Fibroblast of lung (primary cell): ENCODE results near the gene G6PC2. TPM values are rescaled to one million over a fixed set of nuclear protein-coding genes. Genes with fewer than 3 reads are reported as not detected.
"Not testable (repeated sequence)": the region's sequence is repeated elsewhere in the genome, so short reads cannot be mapped to it uniquely, and the experiment has no call there.

ENCODE experiments used
- DNase-seq, 2 donors: peaks; one replicate each; pipeline versions ENCODE4 v3.0.0 to v3.0.0-alpha.2; 2010; ENCODE audit warnings: low read depth in 2 of 2
- H2AFZ ChIP-seq: 2 replicates; pipeline ENCODE4 v1.5.1; 2012; ENCODE audit warnings: low read length, control low read depth, inconsistent platforms
- H3K27ac ChIP-seq: 2 replicates; pipeline ENCODE4 v1.5.1; 2011; ENCODE audit warnings: low read length, control low read depth; ENCODE audit not compliant: insufficient read depth
- H3K27me3 ChIP-seq: 2 replicates; pipeline ENCODE4 v1.5.1; 2011; ENCODE audit warnings: mild to moderate bottlenecking, low read length; ENCODE audit not compliant: control insufficient read depth, insufficient read depth
- H3K36me3 ChIP-seq: 2 replicates; pipeline ENCODE4 v1.5.1; 2011; ENCODE audit warnings: low read length; ENCODE audit not compliant: control insufficient read depth, insufficient read depth
- H3K4me1 ChIP-seq: 2 replicates; pipeline ENCODE4 v1.5.1; 2011; ENCODE audit warnings: low read length; ENCODE audit not compliant: control insufficient read depth, insufficient read depth; ENCODE audit errors: extremely low read depth
- H3K4me2 ChIP-seq: 2 replicates; pipeline ENCODE4 v1.5.1; 2011; ENCODE audit warnings: low read length, control low read depth; ENCODE audit not compliant: insufficient read depth; ENCODE audit errors: extremely low read depth
- H3K4me3 ChIP-seq, 4 experiments: fragments of 200-600 bp in 1 of 4; sonication (generic) in 1 of 4; replicated peaks in 1 of 4; 2 replicates each; pipeline ENCODE4 v1.5.1; 2011 to 2016; ENCODE audit warnings: low read length in 4 of 4, low read depth in 3 of 4, mild to moderate bottlenecking in 3 of 4, control low read depth in 2 of 4, inconsistent platforms in 1 of 4, mixed read lengths in 1 of 4; ENCODE audit not compliant: insufficient read depth in 1 of 4; ENCODE audit errors: control extremely low read depth in 1 of 4
- H3K79me2 ChIP-seq: 2 replicates; pipeline ENCODE4 v1.5.1; 2012; ENCODE audit warnings: mild to moderate bottlenecking, low read length, inconsistent platforms; ENCODE audit not compliant: control insufficient read depth, insufficient read depth
- H3K9ac ChIP-seq: 2 replicates; pipeline ENCODE4 v1.5.1; 2011; ENCODE audit warnings: mild to moderate bottlenecking, low read length, control low read depth; ENCODE audit not compliant: insufficient read depth
- H3K9me3 ChIP-seq: 2 replicates; pipeline ENCODE4 v1.5.1; 2012; ENCODE audit warnings: low read depth, low read length; ENCODE audit not compliant: control insufficient read depth, insufficient read depth
- H4K20me1 ChIP-seq: 2 replicates; pipeline ENCODE4 v1.5.1; 2011; ENCODE audit warnings: low read length; ENCODE audit not compliant: control insufficient read depth, insufficient read depth; ENCODE audit errors: extremely low read depth
- EZH2 ChIP-seq: IDR thresholded peaks from 2 replicates; pipeline ENCODE4 v1.5.1; 2012; ENCODE audit warnings: low read length, control low read depth, mild to moderate bottlenecking; ENCODE audit errors: missing control alignments
- polyA plus RNA-seq, 2 donors: library from polyadenylated mRNA; depleted of rRNA in 1 of 2; stranded (reverse) in 1 of 2; unstranded in 1 of 2; fragments of >200 nt; gene quantifications; 2 replicates each; pipeline ENCODE4 v1.2.1, GENCODE V29; 2011 to 2012; ENCODE audit warnings: missing spikeins in 1 of 2
- total RNA-seq: library from RNA; depleted of rRNA; stranded (reverse); fragments of >200 nt; gene quantifications from 2 replicates; pipeline ENCODE4 v1.2.1, GENCODE V29; 2014
- TF ChIP-seq, protein P1 (sequence below), 2 donors: IDR thresholded peaks in 1 of 2; conservative IDR thresholded peaks in 1 of 2; 1 replicate in 1 of 2; 2 replicates in 1 of 2; pipeline ENCODE4 v1.5.1; 2011 to 2012; ENCODE audit warnings: low read length in 2 of 2, control low read depth in 1 of 2, inconsistent platforms in 1 of 2, low read depth in 1 of 2, mild to moderate bottlenecking in 1 of 2

G6PC2 gene
- total and polyA plus RNA-seq, 2 donors (not counting 1 experiment from before 2014, with no cell fraction given): not detected

DNA sequence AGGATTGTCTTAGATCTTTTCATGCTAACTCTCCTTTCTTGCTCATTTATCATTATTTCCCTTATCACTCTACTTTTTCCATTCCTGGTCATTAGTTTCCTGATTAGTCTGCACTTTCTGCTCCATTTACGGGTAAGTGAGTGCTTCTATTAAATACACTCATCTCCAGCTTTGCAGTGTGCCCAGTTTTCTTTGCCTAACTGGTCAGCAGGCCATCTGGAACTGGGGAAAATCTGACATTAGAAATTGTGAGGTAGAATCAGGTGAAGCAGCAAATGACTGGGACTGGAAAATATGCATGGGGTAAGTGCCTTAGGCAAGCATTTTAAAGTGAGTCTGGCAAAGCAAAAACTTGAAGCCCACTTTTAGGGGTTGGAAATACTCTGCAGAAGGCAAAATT, 29.2 kb downstream of the G6PC2 start:
- no peaks in the 10 kb centered on the region for H3K4me1 ChIP-seq
- H3K79me2 ChIP-seq: no peaks in the 10 kb centered on the region
- no peak for DNase-seq

DNA sequence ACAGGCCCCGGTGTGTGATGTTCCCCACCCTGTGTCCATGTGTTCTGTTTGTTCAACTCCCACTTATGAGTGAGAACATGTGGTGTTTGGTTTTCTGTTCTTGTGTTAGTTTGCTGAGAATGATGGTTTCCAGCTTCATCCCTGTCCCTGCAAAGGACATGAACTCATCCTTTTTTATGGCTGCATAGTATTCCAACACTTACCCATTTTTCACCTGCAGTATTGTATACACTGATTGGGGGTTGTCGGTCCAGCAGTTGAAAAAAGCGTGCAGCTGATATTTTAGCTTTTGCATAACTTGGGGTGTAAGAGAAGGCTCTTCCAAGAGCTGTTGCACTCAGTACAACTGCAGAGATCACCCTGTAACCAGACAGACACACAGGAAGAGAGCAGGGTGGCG, 31.1 kb downstream of the G6PC2 start:
- not testable (repeated sequence) for H3K4me1 ChIP-seq, H3K4me2 ChIP-seq, H3K27ac ChIP-seq, H3K27me3 ChIP-seq, H3K4me3 ChIP-seq, H3K9me3 ChIP-seq, DNase-seq, H3K36me3 ChIP-seq, H2AFZ ChIP-seq, H3K79me2 ChIP-seq, H3K9ac ChIP-seq, H4K20me1 ChIP-seq

More for the DNA sequence above, 29.2 kb downstream of the G6PC2 start:
- TF ChIP-seq EZH2: no peak
- H3K9ac ChIP-seq: no peak overlapping the region
- H2AFZ ChIP-seq: no peak overlapping the region
- no peak overlapping the region for H3K4me2 ChIP-seq
- no peaks in the 10 kb centered on the region for H4K20me1 ChIP-seq
- H3K9me3 ChIP-seq: no peaks in the 10 kb centered on the region
- H3K4me3 ChIP-seq: no peak overlapping the region
- H3K27me3 ChIP-seq: no peaks in the 10 kb centered on the region
- H3K36me3 ChIP-seq: no peaks in the 10 kb centered on the region
- H3K27ac ChIP-seq: no peak overlapping the region

DNA sequence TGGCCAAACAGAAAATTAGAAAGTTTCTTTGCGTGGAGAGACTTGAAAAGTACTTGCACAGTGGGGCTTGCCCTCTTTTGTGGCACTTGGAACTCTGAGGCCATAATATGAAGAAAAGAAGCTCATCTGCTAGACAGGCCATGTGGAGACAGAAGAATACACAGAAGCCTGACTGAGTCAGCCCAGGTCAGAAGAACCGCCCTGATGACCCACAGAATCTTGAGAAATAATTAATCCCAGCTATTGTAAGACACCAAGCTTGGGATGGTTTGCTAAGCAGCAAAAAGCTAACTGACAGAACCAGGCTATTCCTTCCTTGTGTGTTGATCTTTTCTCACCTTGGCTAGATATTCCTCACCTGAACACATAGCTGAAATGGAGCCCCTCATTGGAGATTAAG, 33.7 kb downstream of the G6PC2 start:
- Histone ChIP-seq H3K9ac (no peak overlapping the region), H3K27ac (no peak overlapping the region), H3K9me3 (no peaks in the 10 kb centered on the region), H4K20me1 (no peaks in the 10 kb centered on the region), H3K4me3 (no peak overlapping the region), H3K36me3 (no peaks in the 10 kb centered on the region), H3K79me2 (no peaks in the 10 kb centered on the region), H3K4me1 (no peaks in the 10 kb centered on the region), H2AFZ (no peak overlapping the region), H3K27me3 (no peaks in the 10 kb centered on the region), H3K4me2 (no peak overlapping the region)
- TF ChIP-seq, protein P1, sequence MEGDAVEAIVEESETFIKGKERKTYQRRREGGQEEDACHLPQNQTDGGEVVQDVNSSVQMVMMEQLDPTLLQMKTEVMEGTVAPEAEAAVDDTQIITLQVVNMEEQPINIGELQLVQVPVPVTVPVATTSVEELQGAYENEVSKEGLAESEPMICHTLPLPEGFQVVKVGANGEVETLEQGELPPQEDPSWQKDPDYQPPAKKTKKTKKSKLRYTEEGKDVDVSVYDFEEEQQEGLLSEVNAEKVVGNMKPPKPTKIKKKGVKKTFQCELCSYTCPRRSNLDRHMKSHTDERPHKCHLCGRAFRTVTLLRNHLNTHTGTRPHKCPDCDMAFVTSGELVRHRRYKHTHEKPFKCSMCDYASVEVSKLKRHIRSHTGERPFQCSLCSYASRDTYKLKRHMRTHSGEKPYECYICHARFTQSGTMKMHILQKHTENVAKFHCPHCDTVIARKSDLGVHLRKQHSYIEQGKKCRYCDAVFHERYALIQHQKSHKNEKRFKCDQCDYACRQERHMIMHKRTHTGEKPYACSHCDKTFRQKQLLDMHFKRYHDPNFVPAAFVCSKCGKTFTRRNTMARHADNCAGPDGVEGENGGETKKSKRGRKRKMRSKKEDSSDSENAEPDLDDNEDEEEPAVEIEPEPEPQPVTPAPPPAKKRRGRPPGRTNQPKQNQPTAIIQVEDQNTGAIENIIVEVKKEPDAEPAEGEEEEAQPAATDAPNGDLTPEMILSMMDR (conservative IDR thresholded peaks at IDR 0.05 in 1 of 2, IDR thresholded peaks at IDR 0.05 in 1 of 2; ENCODE audit: low read depth in 1 of 2, low read length in 2 of 2): no peak
- TF ChIP-seq EZH2: no peak
- DNase-seq: no peak

DNA sequence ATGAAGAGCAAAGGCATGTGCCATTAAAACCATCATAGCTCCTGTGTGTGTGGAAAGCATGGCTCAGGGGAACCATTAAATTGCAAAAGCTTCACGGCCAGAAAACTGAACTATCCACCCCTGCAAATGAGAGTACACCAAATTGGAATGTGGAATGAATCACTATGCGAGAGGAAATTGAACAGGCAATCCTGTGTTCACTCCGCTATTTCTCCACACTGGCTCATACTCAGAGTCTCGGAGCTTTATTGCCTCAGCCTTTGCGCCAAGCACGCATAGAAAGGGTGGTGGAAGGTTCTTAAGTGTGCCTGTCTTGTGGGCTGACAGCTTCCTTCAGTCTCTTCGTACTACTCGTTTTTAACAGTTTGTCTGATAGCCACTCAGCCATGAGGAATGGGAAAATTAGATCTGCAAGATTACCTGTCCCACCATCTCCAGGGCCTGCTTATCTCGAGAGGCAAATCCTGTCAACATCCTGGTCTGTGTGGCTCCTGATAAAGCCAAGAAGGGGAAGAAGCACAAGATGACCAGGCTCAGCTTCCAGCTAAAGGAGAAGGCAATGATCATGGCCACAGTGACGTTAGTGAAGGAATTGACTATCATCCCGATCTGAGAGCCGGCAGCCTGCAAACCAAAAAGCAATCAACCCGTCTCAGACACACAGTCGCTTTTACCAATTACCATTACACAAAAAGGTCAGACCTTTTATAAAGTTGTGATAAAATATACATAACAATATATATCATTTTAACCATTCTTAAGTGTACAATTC, 34.9 kb downstream of the G6PC2 start:
- Histone ChIP-seq H2AFZ (no peak overlapping the region), H3K79me2 (no peaks in the 10 kb centered on the region), H3K36me3 (no peaks in the 10 kb centered on the region), H3K4me1 (no peaks in the 10 kb centered on the region), H4K20me1 (no peaks in the 10 kb centered on the region), H3K27ac (no peak overlapping the region), H3K27me3 (no peaks in the 10 kb centered on the region), H3K9ac (no peak overlapping the region), H3K4me2 (no peak overlapping the region), H3K9me3 (no peaks in the 10 kb centered on the region), H3K4me3 (no peak overlapping the region)
- TF ChIP-seq EZH2: no peak
- TF ChIP-seq, protein P1 (conservative IDR thresholded peaks at IDR 0.05 in 1 of 2, IDR thresholded peaks at IDR 0.05 in 1 of 2; ENCODE audit: low read depth in 1 of 2, low read length in 2 of 2): no peak
- peak; percentile 2 to 81 for DNase-seq
